Activated B cell treated with CpG ODN at 0.5 μM for 24 hours (primary cell): ENCODE results near the gene KCNQ1. TPM values are rescaled to one million over a fixed set of nuclear protein-coding genes. Genes with fewer than 3 reads are reported as not detected.

Source experiments
- ATAC-seq: fragments of 200-7000 bp; cut with Tn5 transposase; one replicate; pipeline ENCODE4 v1.10.0; 2021; ENCODE audit warnings: low read depth, mild to moderate bottlenecking, moderate library complexity
- CTCF ChIA-PET: fragments of 350-600 bp; sonication (Branson Sonifier 250); formaldehyde crosslinking; loops from one replicate; lab custom pipeline; 2021; ENCODE audit warnings: antibody characterized with exemption; lab: Charles Lee
- POLR2A ChIA-PET: fragments of 350-600 bp; sonication (Branson Sonifier 250); formaldehyde crosslinking; loops from one replicate; lab custom pipeline; 2021; ENCODE audit warnings: antibody characterized with exemption; lab: Charles Lee
- DNase-seq: peaks from one replicate; pipeline ENCODE4 v3.0.0; 2022
- H3K27ac Mint-ChIP-seq: one replicate; pipeline ENCODE4 v1.8.0; 2020; ENCODE audit warnings: mixed read lengths
- H3K27me3 Mint-ChIP-seq: one replicate; pipeline ENCODE4 v1.8.0; 2021; ENCODE audit warnings: mixed read lengths
- H3K36me3 Mint-ChIP-seq: one replicate; pipeline ENCODE4 v1.8.0; 2021; ENCODE audit warnings: low read depth, mixed read lengths
- H3K4me1 Mint-ChIP-seq: one replicate; pipeline ENCODE4 v1.8.0; 2021; ENCODE audit warnings: mixed read lengths
- H3K4me3 Mint-ChIP-seq: one replicate; pipeline ENCODE4 v1.8.0; 2020; ENCODE audit warnings: mild to moderate bottlenecking, mixed read lengths
- H3K9me3 Mint-ChIP-seq: one replicate; pipeline ENCODE4 v1.8.0; 2020; ENCODE audit warnings: mixed read lengths
- CTCF ChIP-seq: fragments of 200-600 bp; IDR thresholded peaks from one replicate; pipeline ENCODE4 v1.8.0; 2022; ENCODE audit warnings: antibody characterized with exemption, mild to moderate bottlenecking
- intact Hi-C: fragments of 100-400 bp; cut with micrococcal nuclease; formaldehyde crosslinking; loops from one replicate; pipeline ENCODE4 v1.15.1; 2024
- total RNA-seq: library from RNA; stranded (reverse); gene quantifications from 2 replicates; pipeline ENCODE4 v1.2.3, GENCODE V29; 2022

Gene KCNQ1
- total RNA-seq, 1 donor from 2014 or later, result 6.5 TPM

GRCh38 chr11:2400762-2401435, 43.9 kb upstream of the KCNQ1 start:
- H3K27ac Mint-ChIP-seq, result peak overlapping the region; percentile 83
- no peaks in the 10 kb centered on the region for H3K27me3 Mint-ChIP-seq
- peaks cover 47% of the 10 kb centered on the region for H3K36me3 Mint-ChIP-seq
- H3K4me3 Mint-ChIP-seq, result peak overlapping the region; percentile 88
- intact Hi-C loops, result loop anchor here (1.0 to 5.0 kb wide), 11 partner anchors 16 to 1396 kb away; partner anchors contain the start of genes CARS1, CD81, CDKN1C and LSP1
- H3K9me3 Mint-ChIP-seq, result no peaks in the 10 kb centered on the region
- POLR2A ChIA-PET, result interaction anchor here (0.6 to 5.6 kb wide), 18 partner anchors 11 to 1091 kb away, joined by 3 to 91 read pairs (median 4); partner anchors contain the start of genes C11orf21, CD81, TOLLIP and TSPAN32
- peaks cover 24% of the 10 kb centered on the region for H3K4me1 Mint-ChIP-seq
- CTCF ChIA-PET, result interaction anchor here (0.6 to 3.1 kb wide), 9 partner anchors 17 to 1425 kb away, joined by 3 to 30 read pairs (median 3); partner anchors contain the start of genes C11orf21, CD81 and TSPAN32
- TF ChIP-seq CTCF, result no peak
- no peak for ATAC-seq
- no peak for DNase-seq

DNA sequence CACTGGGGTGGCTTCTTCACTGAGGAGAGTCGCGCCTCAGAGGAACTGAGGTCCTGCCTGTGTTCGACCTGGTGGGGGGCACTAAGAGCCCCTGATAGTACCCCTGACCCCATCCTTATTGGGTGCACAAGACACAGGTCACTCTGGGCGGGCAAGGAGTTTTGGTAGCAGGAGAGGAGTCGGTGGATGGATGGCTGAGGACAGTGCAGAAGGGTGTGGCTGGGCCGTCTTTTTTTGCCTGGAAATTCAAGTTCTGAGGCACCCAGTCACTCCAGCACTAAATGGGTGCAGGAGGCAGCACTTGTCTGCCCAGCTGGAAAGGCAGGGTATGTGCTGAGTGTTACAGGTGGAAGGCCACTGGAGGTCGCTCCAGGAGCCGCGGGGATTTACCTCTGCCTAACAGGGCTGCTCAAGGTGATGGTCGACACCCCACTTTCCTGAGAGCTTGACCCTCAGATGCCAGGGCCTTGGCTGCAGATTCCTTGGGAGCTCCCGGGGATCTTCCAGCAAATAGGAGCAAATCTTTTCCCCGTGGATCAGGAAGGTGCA, 43.3 kb upstream of the KCNQ1 start:
- ATAC-seq (no peak), DNase-seq (no peak)
- H3K36me3 Mint-ChIP-seq, result peaks cover 42% of the 10 kb centered on the region
- ChIA-PET POLR2A (interaction anchor here (0.9 to 5.6 kb wide), 6 partner anchors 11 to 99 kb away, joined by 3 to 91 read pairs (median 22); partner anchors contain the start of genes C11orf21, CD81 and TSPAN32), CTCF (interaction anchor here (1.0 to 3.1 kb wide), 3 partner anchors 36 to 129 kb away, joined by 3 to 30 read pairs (median 3); no protein-coding TSS in a partner anchor)
- TF ChIP-seq CTCF, result no peak
- intact Hi-C loops, result loop anchor here (2.0 to 5.0 kb wide), 2 partner anchors 549 to 1396 kb away; partner anchors contain the start of genes LSP1 and NUP98
- peak overlapping the region; percentile 88 for H3K4me3 Mint-ChIP-seq
- no peaks in the 10 kb centered on the region for H3K9me3 Mint-ChIP-seq
- peaks cover 21% of the 10 kb centered on the region for H3K4me1 Mint-ChIP-seq
- H3K27ac Mint-ChIP-seq, result no peak overlapping the region
- H3K27me3 Mint-ChIP-seq, result no peaks in the 10 kb centered on the region

DNA sequence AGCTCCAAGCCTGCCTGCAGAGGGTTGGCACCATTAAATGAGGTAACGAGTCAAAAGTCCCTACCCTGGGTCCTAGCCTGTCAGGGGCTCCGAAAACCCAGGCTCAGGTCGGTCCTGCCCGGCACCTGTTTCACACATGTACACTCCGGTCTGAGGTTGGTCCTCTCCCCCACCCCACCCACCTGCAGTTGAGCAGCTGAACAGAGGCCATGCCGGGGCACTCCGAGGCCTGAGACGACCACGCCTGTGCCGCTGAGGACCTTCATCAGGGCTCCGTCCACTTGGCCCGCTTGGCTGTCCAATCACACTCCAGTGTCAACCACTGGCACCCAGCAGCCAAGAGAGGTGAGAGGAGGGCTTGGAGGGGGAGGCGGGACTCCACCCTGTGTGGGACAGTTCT, 42.7 kb upstream of the KCNQ1 start:
- Mint-ChIP-seq H3K27ac (no peak overlapping the region), H3K27me3 (no peaks in the 10 kb centered on the region), H3K4me1 (peaks cover 21% of the 10 kb centered on the region), H3K4me3 (peak overlapping the region; percentile 88), H3K36me3 (peaks cover 36% of the 10 kb centered on the region), H3K9me3 (no peaks in the 10 kb centered on the region)
- DNase-seq (no peak), ATAC-seq (no peak)
- intact Hi-C loops, result loop anchor here (5.0 kb wide), 1 partner anchor 1395 kb away; the partner anchor contains the start of gene NUP98
- ChIA-PET CTCF (no interaction called here), POLR2A (interaction anchor here (5.4 to 5.6 kb wide), 2 partner anchors 18 to 25 kb away, joined by 64 to 91 read pairs; partner anchors contain the start of gene CD81)
- TF ChIP-seq CTCF, result no peak

DNA sequence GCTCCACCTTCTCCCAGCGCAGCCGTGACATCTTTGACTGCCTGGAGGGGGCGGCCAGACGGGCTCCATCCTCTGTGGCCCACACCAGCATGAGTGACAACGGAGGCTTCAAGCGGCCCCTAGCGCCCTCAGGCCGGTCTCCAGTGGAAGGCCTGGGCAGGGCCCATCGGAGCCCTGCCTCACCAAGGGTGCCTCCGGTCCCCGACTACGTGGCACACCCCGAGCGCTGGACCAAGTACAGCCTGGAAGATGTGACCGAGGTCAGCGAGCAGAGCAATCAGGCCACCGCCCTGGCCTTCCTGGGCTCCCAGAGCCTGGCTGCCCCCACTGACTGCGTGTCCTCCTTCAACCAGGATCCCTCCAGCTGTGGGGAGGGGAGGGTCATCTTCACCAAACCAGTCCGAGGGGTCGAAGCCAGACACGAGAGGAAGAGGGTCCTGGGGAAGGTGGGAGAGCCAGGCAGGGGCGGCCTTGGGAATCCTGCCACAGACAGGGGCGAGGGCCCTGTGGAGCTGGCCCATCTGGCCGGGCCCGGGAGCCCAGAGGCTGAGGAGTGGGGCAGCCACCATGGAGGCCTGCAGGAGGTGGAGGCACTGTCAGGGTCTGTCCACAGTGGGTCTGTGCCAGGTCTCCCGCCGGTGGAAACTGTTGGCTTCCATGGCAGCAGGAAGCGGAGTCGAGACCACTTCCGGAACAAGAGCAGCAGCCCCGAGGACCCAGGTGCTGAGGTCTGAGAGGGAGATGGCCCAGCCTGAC, 41.7 kb upstream of the KCNQ1 start:
- POLR2A ChIA-PET, result interaction anchor here (5.4 to 5.6 kb wide), 2 partner anchors 19 to 26 kb away, joined by 64 to 91 read pairs; partner anchors contain the start of gene CD81
- intact Hi-C loops, result loop anchor here (5.0 kb wide), 1 partner anchor 1394 kb away; the partner anchor contains the start of gene NUP98
- Mint-ChIP-seq H3K27ac (no peak overlapping the region), H3K9me3 (no peaks in the 10 kb centered on the region), H3K36me3 (peaks cover 29% of the 10 kb centered on the region), H3K4me3 (peak overlapping the region; percentile 88), H3K4me1 (peaks cover 20% of the 10 kb centered on the region), H3K27me3 (no peaks in the 10 kb centered on the region)
- DNase-seq (no peak), ATAC-seq (no peak)
- no peak for TF ChIP-seq CTCF
- CTCF ChIA-PET, result no interaction called here
